Neuron (in vitro differentiated cells): ENCODE measurements around the gene PUS7.
"Not testable (repeated sequence)": the region's sequence is repeated elsewhere in the genome, so short reads cannot be mapped to it uniquely, and the experiment has no call there.

Source experiments
- H2AFZ ChIP-seq: one replicate; pipeline ENCODE4 v1.6.1; 2013; ENCODE audit warnings: low read depth, mild to moderate bottlenecking, inconsistent platforms, low read length, moderate library complexity
- H3K27me3 ChIP-seq: one replicate; pipeline ENCODE4 v1.6.1; 2013; ENCODE audit warnings: low read length; ENCODE audit not compliant: insufficient read depth
- H3K36me3 ChIP-seq: one replicate; pipeline ENCODE4 v1.6.1; 2013; ENCODE audit warnings: low read length; ENCODE audit not compliant: insufficient read depth
- H3K4me1 ChIP-seq: one replicate; pipeline ENCODE4 v1.6.1; 2013; ENCODE audit warnings: low read length; ENCODE audit not compliant: insufficient read depth
- H3K4me3 ChIP-seq: 2 replicates; pipeline ENCODE4 v1.5.1; 2013; ENCODE audit warnings: mild to moderate bottlenecking, low read length, moderate library complexity
- H3K9me3 ChIP-seq: one replicate; pipeline ENCODE4 v1.6.1; 2013; ENCODE audit warnings: low read length

The PUS7 gene

DNA sequence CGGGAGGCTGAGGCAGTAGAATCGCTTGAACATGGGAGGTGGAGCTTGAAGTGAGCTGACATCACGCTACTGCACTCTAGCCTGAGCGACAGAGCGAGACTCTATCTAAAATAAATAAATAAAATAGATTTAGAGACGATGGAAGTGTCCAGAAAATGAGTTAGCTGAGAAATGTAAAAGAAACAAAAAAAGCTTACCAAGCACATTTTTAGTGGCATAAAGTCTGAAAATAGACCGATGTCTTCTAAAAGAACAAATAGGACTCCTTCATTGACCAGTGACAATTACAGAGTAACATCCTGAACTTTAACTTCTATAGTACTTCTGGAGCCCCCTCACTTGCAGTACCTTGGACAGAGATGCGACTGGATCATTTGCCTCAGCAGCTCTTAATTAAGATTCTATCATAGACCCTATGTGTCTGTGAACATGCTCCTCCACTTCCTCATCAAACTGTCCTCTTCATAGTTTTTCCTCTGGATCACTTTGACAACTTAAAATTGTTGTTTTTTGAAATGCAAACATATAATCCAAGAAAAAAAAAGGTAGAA is 108.1 kb downstream of the PUS7 start:
- no peak overlapping the region for H2AFZ ChIP-seq
- H3K36me3 ChIP-seq: no peaks in the 10 kb centered on the region
- no peaks in the 10 kb centered on the region for H3K4me1 ChIP-seq
- no peaks in the 10 kb centered on the region for H3K27me3 ChIP-seq
- no peaks in the 10 kb centered on the region for H3K9me3 ChIP-seq
- H3K4me3 ChIP-seq: no peak overlapping the region

DNA sequence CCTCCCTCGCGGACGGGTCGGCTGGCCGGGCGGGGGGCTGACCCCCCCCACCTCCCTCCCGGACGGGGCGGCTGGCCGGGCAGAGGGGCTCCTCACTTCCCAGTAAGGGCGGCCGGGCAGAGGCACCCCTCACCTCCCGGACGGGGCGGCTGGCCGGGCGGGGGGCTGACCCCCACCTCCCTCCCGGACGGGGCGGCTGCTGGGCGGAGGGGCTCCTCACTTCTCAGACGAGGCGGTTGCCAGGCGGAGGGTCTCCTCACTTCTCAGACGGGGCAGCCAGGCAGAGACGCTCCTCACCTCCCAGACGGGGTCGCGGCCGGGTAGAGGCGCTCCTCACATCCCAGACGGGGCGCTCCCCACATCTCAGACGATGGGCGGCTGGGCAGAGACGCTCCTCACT is 111.3 kb downstream of the PUS7 start:
- not testable (repeated sequence) for H2AFZ ChIP-seq, H3K27me3 ChIP-seq, H3K4me1 ChIP-seq, H3K36me3 ChIP-seq, H3K9me3 ChIP-seq, H3K4me3 ChIP-seq

DNA sequence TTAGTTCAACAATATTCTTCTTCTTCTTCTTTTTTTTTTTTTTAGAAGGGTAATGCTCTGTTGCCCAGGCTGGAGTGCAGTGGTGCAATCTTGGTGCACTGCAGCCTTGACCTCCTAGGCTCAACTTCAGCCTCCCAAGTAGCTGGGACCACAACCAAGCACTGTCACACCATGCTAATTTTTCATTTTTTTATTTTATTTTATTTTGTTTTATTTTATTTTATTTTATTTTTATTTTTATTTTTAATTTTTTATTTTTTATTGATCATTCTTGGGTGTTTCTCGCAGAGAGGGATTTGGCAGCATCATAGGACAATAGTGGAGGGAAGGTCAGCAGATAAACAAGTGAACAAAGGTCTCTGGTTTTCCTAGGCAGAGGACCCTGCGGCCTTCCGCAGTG is 112.3 kb downstream of the PUS7 start:
- not testable (repeated sequence) for H3K27me3 ChIP-seq, H2AFZ ChIP-seq, H3K4me1 ChIP-seq, H3K36me3 ChIP-seq, H3K4me3 ChIP-seq, H3K9me3 ChIP-seq

DNA sequence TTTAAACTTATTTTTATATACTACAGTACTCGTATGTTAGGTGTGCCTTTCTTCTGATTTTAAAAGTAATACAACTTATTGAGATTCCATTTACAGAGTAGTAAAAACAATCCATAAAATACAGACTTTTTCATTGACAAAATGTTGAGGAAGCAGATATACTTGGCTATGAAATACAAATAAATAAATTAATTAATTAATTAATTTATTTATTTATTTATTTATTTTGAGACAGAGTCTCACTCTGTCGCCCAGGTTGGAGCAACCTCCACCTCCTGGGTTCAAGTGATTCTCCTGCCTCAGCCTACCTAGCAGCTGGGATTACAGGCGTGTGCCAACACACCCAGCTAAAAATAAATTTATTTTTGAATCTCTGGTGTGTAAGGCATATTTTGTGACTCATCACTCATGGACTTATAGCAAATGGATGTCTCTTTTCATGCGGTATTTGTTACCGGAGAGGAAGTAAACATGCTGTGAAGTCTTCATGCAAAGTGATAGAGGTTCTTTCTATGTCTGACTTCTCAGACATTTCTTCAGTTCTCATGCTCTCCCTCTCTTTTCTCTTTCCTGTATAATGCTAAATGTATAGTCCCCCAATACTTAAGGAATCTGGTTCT is 113.2 kb downstream of the PUS7 start:
- no peaks in the 10 kb centered on the region for H3K36me3 ChIP-seq
- H3K9me3 ChIP-seq: no peaks in the 10 kb centered on the region
- no peaks in the 10 kb centered on the region for H3K4me1 ChIP-seq
- H3K27me3 ChIP-seq: no peaks in the 10 kb centered on the region
- H2AFZ ChIP-seq: no peak overlapping the region
- H3K4me3 ChIP-seq: no peak overlapping the region
